Aorta (tissue), 5 donors: Measurements from ENCODE around the gene FAM53A. TPM values are rescaled to one million over a fixed set of nuclear protein-coding genes. Genes with fewer than 3 reads are reported as not detected.

Experiments
- ATAC-seq: fragments of 200-7000 bp; cut with Tn5 transposase; one replicate; pipeline ENCODE4 v1.9.1; 2022; ENCODE audit warnings: moderate library complexity; ENCODE audit not compliant: low FRiP score
- DNase-seq, 2 donors: peaks; one replicate each; pipeline ENCODE4 v3.0.0-alpha.2; 2020
- H3K27ac ChIP-seq, 2 donors: one replicate each; pipeline ENCODE4 v1.5.1; 2013; ENCODE audit warnings: low read length in 2 of 2, mild to moderate bottlenecking in 2 of 2, moderate library complexity in 2 of 2, control low read depth in 1 of 2, inconsistent platforms in 1 of 2, low read depth in 1 of 2
- H3K27me3 ChIP-seq, 2 donors: one replicate each; pipeline ENCODE4 v1.6.1; 2013; ENCODE audit warnings: control low read depth in 1 of 2, low read length in 1 of 2, mild to moderate bottlenecking in 1 of 2, moderate library complexity in 1 of 2; ENCODE audit not compliant: insufficient read depth in 2 of 2, control insufficient read depth in 1 of 2
- H3K36me3 ChIP-seq, 2 donors: one replicate each; pipeline ENCODE4 v1.6.1; 2013; ENCODE audit warnings: control low read depth in 1 of 2, low read length in 1 of 2, mild to moderate bottlenecking in 1 of 2; ENCODE audit not compliant: insufficient read depth in 2 of 2, control insufficient read depth in 1 of 2
- H3K4me1 ChIP-seq, 2 donors: one replicate each; pipeline ENCODE4 v1.6.1; 2013; ENCODE audit warnings: low read length in 2 of 2, control low read depth in 1 of 2, mild to moderate bottlenecking in 1 of 2, moderate library complexity in 1 of 2; ENCODE audit not compliant: insufficient read depth in 2 of 2, control insufficient read depth in 1 of 2
- H3K4me3 ChIP-seq, 2 donors: one replicate each; pipeline ENCODE4 v1.5.1; 2013; ENCODE audit warnings: low read length in 2 of 2, control low read depth in 1 of 2, mild to moderate bottlenecking in 1 of 2
- H3K9me3 ChIP-seq: one replicate; pipeline ENCODE4 v1.6.1; 2013; ENCODE audit warnings: mild to moderate bottlenecking, low read length; ENCODE audit not compliant: control insufficient read depth
- WGBS, 2 donors: extraction: QIAGEN DNeasy Blood & Tissue Kit; methylation state at CpG; one replicate each; pipeline ENCODE4 v1.1.7; 2013; 5-methylcytosine and 5-hydroxymethylcytosine counted together
- intact Hi-C, 2 donors: fragments of 100-400 bp; cut with DNase I; formaldehyde crosslinking; loops; one replicate each; pipeline versions ENCODE4 v1.14.2 to v1.15.0; 2022
- polyA plus RNA-seq, 2 donors: library from polyadenylated mRNA; stranded (reverse); fragments of 200-250 nt; gene quantifications; one replicate each; pipeline ENCODE4 v1.2.3, GENCODE V29; 2013
- total RNA-seq, 2 donors: library from RNA; stranded (reverse); fragmentation: NEBNext Ultra II Directional; extraction: Animal tissue kit (Norgen Biotek cat#: 25700); gene quantifications; one replicate each; pipeline ENCODE4 v1.2.1, GENCODE V29; 2021
- donor health status: healthy with polysubstance abuse.
- donor health status: Bipolar disorder and iron deficiency.
- donor health status: DM: no; HTN: no; CAD: no.
- donor health status: DM: no; HTN: no; CAD: no.
- donor health status: DM: yes; HTN: yes; CAD: no.

FAM53A gene
- total and polyA plus RNA-seq, 4 donors, result 0.77 to 1.9 (median 1.5) TPM; not detected in 1

- WGBS, 2 donors, result 95% methylated on average over 39 of the region's 39 CpGs
- intact Hi-C loops, result no loop called here
- H3K4me1 ChIP-seq, result no peaks in the 10 kb centered on the region
- no peak overlapping the region for H3K4me3 ChIP-seq
- H3K27ac ChIP-seq, result no peak overlapping the region
- H3K36me3 ChIP-seq, result no peaks in the 10 kb centered on the region
- DNase-seq (no peak), ATAC-seq (no peak)
- H3K27me3 ChIP-seq, result no peaks in the 10 kb centered on the region
- no peaks in the 10 kb centered on the region for H3K9me3 ChIP-seq
Measured at GRCh38 chr4:1659104-1660043, 24.7 kb downstream of the FAM53A start.

- WGBS, 2 donors, result 93 to 98% methylated on average over 12 of the region's 12 CpGs
- no peaks in the 10 kb centered on the region for H3K36me3 ChIP-seq
- no peaks in the 10 kb centered on the region for H3K27me3 ChIP-seq
- no peaks in the 10 kb centered on the region for H3K9me3 ChIP-seq
- no peak for ATAC-seq
- H3K4me1 ChIP-seq, result no peaks in the 10 kb centered on the region
- no peak overlapping the region for H3K4me3 ChIP-seq
- no peak overlapping the region for H3K27ac ChIP-seq
- intact Hi-C loops, result no loop called here
- DNase-seq, result no peak
Measured at GRCh38 chr4:1658581-1658980, 25.5 kb downstream of the FAM53A start.

GRCh38 chr4:1658146-1658545 lies 26.0 kb downstream of the FAM53A start:
- DNase-seq, result no peak
- H3K27ac ChIP-seq, result no peak overlapping the region
- H3K36me3 ChIP-seq, result no peaks in the 10 kb centered on the region
- WGBS, 2 donors, result 94 to 95% methylated on average over 12 of the region's 12 CpGs
- no peak for ATAC-seq
- H3K27me3 ChIP-seq, result no peaks in the 10 kb centered on the region
- no peaks in the 10 kb centered on the region for H3K9me3 ChIP-seq
- no peaks in the 10 kb centered on the region for H3K4me1 ChIP-seq
- intact Hi-C loops, result no loop called here
- H3K4me3 ChIP-seq, result no peak overlapping the region

- WGBS, 2 donors, result 96 to 98% methylated on average over 19 of the region's 19 CpGs
- no peaks in the 10 kb centered on the region for H3K9me3 ChIP-seq
- no peak overlapping the region for H3K4me3 ChIP-seq
- ATAC-seq, result no peak
- no peak for DNase-seq
- no peak overlapping the region for H3K27ac ChIP-seq
- H3K4me1 ChIP-seq, result no peaks in the 10 kb centered on the region
- H3K36me3 ChIP-seq, result no peaks in the 10 kb centered on the region
- intact Hi-C loops, result no loop called here
- H3K27me3 ChIP-seq, result no peaks in the 10 kb centered on the region
Measured at GRCh38 chr4:1656986-1657385, 27.1 kb downstream of the FAM53A start.

- H3K9me3 ChIP-seq, result no peaks in the 10 kb centered on the region
- H3K36me3 ChIP-seq, result no peaks in the 10 kb centered on the region
- ATAC-seq (no peak), DNase-seq (no peak)
- no peaks in the 10 kb centered on the region for H3K27me3 ChIP-seq
- no peaks in the 10 kb centered on the region for H3K4me1 ChIP-seq
- intact Hi-C loops, result no loop called here
- no peak overlapping the region for H3K4me3 ChIP-seq
- H3K27ac ChIP-seq, result no peak overlapping the region
- WGBS, 2 donors, result 96 to 99% methylated on average over 5 of the region's 5 CpGs
Measured at GRCh38 chr4:1656132-1656531, 28.0 kb downstream of the FAM53A start.

GRCh38 chr4:1655676-1656075 lies 28.4 kb downstream of the FAM53A start:
- no peak for ATAC-seq
- DNase-seq, result no peak
- intact Hi-C loops, result no loop called here
- H3K9me3 ChIP-seq, result no peaks in the 10 kb centered on the region
- H3K4me1 ChIP-seq, result no peaks in the 10 kb centered on the region
- no peak overlapping the region for H3K4me3 ChIP-seq
- WGBS, 2 donors, result 94% methylated on average over 17 to 18 of the region's 18 CpGs
- H3K27me3 ChIP-seq, result no peaks in the 10 kb centered on the region
- H3K36me3 ChIP-seq, result no peaks in the 10 kb centered on the region
- H3K27ac ChIP-seq, result no peak overlapping the region

- H3K36me3 ChIP-seq, result no peaks in the 10 kb centered on the region
- H3K27me3 ChIP-seq, result no peaks in the 10 kb centered on the region
- 94 to 97% methylated on average over 41 to 47 of the region's 47 CpGs for WGBS, 2 donors
- no peak overlapping the region for H3K27ac ChIP-seq
- no peaks in the 10 kb centered on the region for H3K9me3 ChIP-seq
- no peak overlapping the region for H3K4me3 ChIP-seq
- intact Hi-C loops, result no loop called here
- ATAC-seq, result no peak
- DNase-seq, result no peak
- H3K4me1 ChIP-seq, result no peaks in the 10 kb centered on the region
Measured at GRCh38 chr4:1655081-1655480, 29.0 kb downstream of the FAM53A start.

GRCh38 chr4:1654216-1654955 lies 29.7 kb downstream of the FAM53A start:
- H3K27ac ChIP-seq, result no peak overlapping the region
- no peaks in the 10 kb centered on the region for H3K9me3 ChIP-seq
- ATAC-seq, result no peak
- no peak overlapping the region for H3K4me3 ChIP-seq
- no peaks in the 10 kb centered on the region for H3K4me1 ChIP-seq
- H3K36me3 ChIP-seq, result no peaks in the 10 kb centered on the region
- WGBS, 2 donors, result 94 to 95% methylated on average over 23 of the region's 23 CpGs
- intact Hi-C loops, result no loop called here
- H3K27me3 ChIP-seq, result no peaks in the 10 kb centered on the region
- no peak for DNase-seq
